Activated CD4-positive, alpha-beta T cell treated with anti-CD3 and anti-CD28 coated beads, Interleukin-2, Interleukin-4, amounts not matched to agents 100 ng/mL and 50 ng/mL, durations not matched to agents 16 hours and 8 hours (primary cell): ENCODE measurements around the gene GJC2.

Experiments
- DNase-seq: peaks from one replicate; pipeline ENCODE4 v3.0.0-alpha.2; 2020; ENCODE audit warnings: low spot score

GJC2 gene

DNA sequence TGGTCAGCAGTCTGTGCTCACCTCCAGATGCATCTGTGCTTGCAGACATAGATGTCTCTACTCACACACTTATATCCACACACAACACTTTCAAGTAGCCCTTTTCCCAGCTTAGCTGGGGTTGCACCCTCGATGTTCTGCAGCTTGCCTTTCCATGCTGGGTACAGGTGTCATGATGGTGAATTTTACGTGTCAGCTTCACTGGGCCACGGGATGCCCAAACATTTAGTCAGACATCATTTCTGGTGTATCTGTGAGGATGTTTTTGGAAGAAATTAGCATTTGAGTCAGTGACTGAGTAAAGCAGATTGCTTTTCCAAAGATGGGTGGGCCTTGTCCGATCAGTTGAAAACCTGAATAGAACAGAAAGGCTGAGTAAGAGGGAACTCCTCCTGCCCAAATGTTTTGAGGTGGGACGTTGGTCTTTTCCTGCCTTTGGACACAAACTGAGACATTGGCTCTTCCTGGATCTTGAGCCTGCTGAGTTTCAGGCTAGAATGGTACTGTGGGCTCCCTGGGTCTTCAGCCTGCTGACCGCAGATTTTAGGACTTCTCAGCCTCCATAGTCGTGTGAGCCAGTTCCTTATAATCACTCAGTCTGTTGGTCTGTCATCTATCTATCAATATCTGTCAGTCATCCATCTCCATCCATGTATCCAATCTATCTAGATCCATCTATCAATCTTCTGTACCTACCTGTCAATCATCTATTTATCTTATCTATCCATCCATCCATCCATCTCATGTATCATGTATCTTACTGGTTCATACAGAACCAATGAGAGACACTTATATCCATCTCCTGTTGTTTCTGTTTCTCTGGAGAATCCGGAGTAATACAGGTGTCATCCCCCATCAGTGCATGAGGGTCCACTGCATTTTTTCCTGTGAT lies 45.4 kb downstream of the GJC2 start:
- DNase-seq, result no peak

DNA sequence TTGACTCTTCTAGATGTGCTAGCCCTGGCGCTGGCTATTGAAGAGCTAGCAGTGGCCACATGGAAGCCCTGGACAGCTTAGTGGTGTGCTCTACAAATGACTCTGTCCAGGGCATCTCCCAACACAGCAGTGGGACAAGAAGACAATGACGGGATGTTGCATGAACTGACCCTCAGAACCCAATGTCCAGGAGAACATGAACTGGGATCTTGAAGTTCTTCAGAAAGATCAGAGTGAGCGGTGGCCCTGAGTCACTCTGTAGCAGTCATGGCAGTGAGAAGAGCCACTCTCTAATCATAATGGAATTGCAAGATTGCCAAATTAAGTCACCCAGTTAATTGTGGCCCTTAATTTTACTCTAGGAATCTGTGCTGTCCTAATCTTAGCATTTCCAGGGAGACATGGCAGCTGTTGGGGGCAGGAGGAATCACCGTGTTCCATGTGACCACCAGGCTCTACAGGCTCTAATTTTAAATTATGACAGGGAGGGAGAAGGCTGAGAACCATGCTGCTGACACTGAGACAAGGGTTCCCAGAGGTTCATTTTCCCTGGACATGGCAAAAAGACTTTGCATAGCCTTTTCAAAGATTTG lies 47.9 kb downstream of the GJC2 start:
- DNase-seq, result no peak

DNA sequence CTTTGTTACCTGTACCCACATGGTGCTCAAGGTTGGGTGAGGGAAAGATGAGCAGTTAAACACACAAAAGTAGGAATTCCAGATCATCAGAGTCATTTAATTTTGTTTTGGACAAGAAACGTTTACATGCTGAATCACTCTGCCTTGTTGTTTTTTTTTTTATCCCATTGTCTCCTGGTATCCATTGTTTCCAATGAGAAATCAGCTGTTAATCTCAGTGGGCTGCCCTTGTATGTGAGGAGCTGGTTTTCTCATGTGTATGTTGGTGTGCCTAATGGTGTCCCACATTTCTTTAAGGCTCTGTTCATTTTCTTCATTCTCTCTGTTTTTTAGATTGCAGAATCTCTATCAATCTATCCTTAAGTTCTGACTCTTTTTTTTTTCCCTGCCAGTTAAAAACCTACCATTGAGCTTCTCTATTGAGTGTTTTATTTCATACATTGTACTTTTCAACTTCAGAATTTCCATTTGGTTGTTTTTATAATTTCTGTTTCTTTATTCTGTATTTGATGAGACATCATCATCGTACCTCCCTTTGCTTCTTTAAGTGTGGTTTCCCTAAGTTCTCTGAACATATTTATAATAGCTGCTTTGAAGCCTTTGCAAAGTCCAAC lies 49.4 kb downstream of the GJC2 start:
- no peak for DNase-seq

DNA sequence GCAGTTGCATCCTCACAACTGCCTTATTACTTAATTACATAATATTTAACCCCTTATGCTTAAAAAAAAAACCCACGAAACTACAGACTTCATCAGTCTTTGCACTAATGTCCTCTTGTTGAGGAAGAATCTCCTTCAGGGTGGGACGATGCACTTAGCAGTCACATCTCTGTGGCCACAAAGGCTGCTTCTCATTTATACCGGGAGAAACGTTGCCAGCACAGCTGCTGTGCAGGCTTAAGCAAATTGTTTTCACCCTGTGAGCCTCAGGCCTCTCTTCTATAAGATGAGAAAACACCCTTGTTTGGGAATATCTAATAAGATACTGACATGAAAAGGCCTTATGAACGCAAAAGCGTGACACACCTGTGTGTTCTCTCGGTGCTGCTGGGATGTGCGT lies 55.2 kb downstream of the GJC2 start:
- no peak for DNase-seq

DNA sequence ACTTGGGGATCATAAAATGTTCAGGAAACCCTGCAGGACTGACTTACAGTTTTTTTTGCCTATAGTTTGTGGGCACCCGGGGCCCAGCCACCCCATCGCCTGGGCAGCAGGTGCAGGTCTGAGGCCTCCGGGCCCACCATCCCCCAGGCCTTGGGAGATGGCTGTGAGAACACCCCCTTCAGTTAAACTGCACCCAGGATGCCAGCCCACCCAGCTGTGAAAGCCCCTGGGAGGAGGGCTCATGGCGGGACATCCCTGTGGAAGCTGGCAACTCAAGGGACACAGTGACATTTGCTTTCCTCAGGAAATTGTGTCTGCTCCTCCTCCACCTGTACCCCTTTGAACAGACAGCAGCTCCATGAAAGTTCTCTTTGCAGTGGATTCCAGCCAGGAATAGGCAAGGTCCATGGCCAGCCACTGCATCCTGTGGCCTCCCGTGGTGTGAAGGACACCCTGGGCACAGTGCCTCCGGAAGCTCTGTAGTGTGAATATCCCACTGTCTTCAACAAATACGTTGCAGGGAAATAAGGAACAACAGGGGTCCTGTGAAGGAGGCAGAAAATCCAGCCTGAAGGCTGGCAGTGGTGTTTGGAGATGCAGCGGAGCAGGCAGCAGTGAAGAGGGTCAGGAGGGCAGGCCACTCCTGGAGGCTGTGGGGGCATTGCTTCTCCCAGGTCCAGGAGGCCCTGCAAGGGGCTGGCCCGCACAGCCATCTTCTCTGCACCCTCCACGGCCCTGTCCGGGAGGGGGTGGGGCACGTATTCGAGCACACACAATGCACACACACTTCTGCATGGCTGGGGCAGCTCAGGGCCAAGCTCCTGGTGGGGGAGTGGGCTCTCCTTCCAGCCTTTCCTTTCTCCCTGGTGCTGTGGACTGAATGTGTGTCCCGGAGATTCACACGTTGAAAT lies 56.1 kb downstream of the GJC2 start:
- DNase-seq, result no peak

DNA sequence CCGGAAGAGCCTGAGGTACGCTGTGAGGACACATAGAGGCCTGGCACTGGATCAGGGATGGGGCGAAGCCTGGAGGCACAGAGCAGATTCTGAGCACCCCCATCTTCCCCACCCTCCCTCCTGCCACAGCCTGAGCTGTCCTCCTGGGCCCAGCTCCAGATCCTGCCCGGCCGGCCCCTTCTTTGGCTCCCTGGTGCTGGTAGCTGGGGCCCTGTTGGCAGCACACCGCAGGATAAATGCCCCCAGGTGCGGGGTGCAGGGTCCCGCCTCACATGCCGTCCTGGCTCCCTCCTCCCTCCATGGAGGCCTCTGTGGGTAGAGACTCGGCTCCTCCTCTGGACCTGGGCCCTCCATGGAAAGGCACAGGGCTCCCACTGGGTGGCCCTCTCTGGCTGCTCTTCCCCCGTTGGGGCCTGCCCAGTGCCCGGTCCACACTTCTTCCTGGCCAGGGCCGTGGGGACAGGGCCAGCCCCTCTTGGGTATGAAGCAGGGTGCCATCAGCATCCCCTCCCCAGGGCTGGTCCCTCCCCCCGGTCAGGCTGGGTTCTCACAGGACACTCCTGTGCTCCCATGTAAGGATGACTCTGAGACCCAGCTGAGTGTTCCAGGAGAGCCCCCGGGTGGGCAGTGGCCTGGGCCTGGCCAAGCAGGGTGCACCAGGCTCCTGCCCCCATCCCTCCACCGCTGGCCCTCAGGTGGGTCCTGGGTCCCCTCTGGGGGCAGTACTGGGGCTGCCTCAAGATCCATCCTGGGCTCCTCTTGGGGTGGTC lies 57.0 kb downstream of the GJC2 start:
- DNase-seq, result no peak

DNA sequence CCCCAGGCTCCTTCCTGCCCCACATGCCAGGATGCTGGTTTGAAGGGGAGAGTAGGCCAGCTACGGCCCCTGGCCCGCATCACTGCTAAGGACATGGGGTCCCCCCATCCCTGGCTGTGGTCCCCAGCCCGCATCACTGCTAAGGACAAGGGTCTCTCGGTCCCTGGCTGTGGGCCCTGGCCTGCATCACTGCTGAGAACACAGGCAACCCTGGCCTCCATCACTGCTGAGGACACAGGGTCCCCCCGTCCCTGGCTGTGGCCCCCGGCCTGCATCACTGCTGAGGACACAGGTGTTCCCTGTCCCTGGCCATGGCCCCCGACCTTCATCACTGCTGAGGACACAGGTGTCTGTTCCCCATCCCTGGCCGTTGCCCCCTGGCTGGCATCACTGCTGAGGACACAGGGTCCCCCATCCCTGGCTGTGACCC lies 57.7 kb downstream of the GJC2 start:
- DNase-seq, result no peak

DNA sequence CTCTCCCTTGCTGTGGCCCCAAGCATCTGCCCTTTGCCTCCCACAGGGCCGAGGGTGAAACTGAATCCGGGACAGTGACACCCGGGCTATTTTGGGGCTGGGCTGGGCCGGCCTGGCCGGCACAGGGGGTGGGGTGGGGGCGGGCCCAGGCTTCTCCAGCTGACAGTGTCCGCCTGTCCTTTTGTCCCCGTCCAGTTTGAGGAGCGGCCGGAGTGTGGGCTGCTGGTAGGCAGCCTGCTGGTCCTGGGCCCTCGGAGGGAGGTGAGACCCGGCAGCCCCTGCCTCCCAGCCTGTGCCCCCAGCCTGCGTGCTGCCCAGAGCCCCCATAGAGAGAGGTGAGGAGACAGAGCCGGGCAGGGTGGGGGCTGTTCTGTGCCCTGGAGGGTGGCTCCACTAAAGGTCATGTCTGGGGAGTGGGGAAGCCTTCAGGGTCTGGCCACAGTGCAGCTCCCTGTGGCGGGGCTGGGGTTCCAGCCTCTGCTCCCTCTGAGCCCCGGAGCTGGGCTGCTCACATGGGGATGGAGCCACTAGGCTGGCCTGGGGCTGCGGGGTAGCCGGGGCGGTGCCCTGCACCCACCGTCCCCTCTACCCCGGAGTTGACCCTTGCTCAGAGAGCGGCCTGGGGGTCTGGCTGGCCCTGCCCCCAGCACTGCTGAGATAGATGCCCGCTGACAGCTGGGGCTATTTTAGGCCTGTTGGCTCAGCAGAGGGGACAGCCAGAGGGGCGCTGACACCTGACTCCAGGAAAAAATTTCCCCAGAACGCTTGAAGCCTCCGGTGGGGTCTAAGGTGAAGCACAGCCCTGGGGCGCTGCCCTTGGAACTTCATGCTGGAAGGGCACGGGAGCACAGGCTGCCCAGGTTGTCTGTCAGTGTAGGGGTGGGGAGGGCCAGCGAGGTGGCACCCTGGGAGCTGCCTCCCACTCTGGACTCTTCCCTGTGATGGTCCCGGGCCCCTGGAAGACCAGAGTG lies 58.4 kb downstream of the GJC2 start, which contains the start of gene OBSCN:
Gene OBSCN (plus strand): TSS at position 194 of the 971 bp plus-strand sequence. CDS start 3,740 bp downstream, outside the sequence.
- no peak for DNase-seq

DNA sequence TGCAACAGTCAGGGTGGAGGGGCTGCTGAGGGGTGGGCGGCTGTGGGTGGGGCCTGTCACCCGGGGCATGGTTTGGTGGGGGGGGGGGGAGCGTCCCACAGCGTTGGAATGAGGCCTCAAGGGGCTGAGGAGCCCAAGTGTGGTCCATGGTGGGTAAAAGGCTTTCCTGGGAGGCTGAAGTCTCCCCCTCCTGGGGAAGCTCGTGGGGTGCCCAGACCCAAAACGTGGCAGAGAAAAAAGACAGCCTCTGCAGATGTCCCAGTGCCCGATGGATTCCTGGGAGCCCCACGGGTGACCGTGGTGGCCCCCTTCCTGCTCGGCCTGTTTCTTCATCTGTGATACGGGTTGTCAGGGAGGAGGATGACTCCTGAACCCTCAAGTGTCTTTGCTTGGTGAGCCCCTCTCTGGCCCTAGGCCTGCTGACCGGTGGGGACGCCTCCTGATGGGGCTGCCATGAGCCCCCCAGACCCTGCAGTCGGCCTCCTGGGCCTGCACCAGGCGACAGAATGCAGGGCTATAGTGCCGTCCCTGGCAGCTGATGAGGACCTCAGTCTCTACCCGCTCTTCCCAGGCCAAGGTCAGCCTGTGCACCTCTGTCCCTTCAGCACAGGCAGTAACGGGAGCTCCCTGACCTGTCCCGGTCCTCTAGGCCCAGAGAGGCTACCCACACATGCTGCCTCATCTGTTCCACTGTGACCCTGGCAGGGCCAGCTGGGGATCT lies 59.3 kb downstream of the GJC2 start:
- no peak for DNase-seq
